HepG2 (cell line): ENCODE measurements around the gene AFF1. TPM values are rescaled to one million over a fixed set of nuclear protein-coding genes. Genes with fewer than 3 reads are reported as not detected.

ENCODE experiments used
- AKNA ChIP-seq: sonication (generic); formaldehyde crosslinking; IDR thresholded peaks from 2 replicates; pipeline ENCODE4 v1.4.0; 2020; ENCODE audit warnings: missing genetic modification reagents, borderline replicate concordance
- GATA4 ChIP-seq: sonication (generic); IDR thresholded peaks from 2 replicates; pipeline ENCODE4 v1.6.1; 2016; ENCODE audit warnings: antibody characterized with exemption, low read depth, borderline replicate concordance
- HOXD1 ChIP-seq: sonication (generic); formaldehyde crosslinking; IDR thresholded peaks from 2 replicates; pipeline ENCODE4 v1.5.0; 2020; ENCODE audit warnings: missing genetic modification reagents
- IRF9 ChIP-seq: sonication (generic); formaldehyde crosslinking; IDR thresholded peaks from 2 replicates; pipeline ENCODE4 v1.8.0; 2022; ENCODE audit warnings: missing genetic modification reagents, mild to moderate bottlenecking, borderline replicate concordance
- MTF1 ChIP-seq: sonication (generic); formaldehyde crosslinking; IDR thresholded peaks from 2 replicates; pipeline ENCODE4 v1.5.0; 2020; ENCODE audit warnings: missing genetic modification reagents
- TCF12 ChIP-seq, 2 experiments: fragments of 450-650 bp in 1 of 2; sonication (generic) in 1 of 2; formaldehyde crosslinking in 1 of 2; IDR thresholded peaks; 2 replicates each; pipeline versions ENCODE4 v1.6.1 to v1.8.0; 2017 to 2022; ENCODE audit warnings: antibody characterized with exemption in 1 of 2, mild to moderate bottlenecking in 1 of 2, missing genetic modification reagents in 1 of 2, moderate library complexity in 1 of 2
- ZFP91 ChIP-seq: sonication (generic); formaldehyde crosslinking; IDR thresholded peaks from 2 replicates; pipeline ENCODE4 v1.9.0; 2022; ENCODE audit warnings: missing genetic modification reagents, mild to moderate bottlenecking, borderline replicate concordance
- ZHX2 ChIP-seq, 2 experiments: sonication (generic) in 1 of 2; formaldehyde crosslinking in 1 of 2; IDR thresholded peaks; 2 replicates each; pipeline versions ENCODE4 v1.6.1 to v1.9.0; 2014 to 2022; ENCODE audit warnings: antibody characterized with exemption in 1 of 2, borderline replicate concordance in 1 of 2, inconsistent platforms in 1 of 2, low read depth in 1 of 2, missing genetic modification reagents in 1 of 2
- ZNF33B ChIP-seq: sonication (generic); formaldehyde crosslinking; IDR thresholded peaks from 2 replicates; pipeline ENCODE4 v1.5.1; 2020; ENCODE audit warnings: mild to moderate bottlenecking, missing genetic modification reagents
- ZNF784 ChIP-seq: sonication (generic); formaldehyde crosslinking; IDR thresholded peaks from 2 replicates; pipeline ENCODE4 v1.5.1; 2020; ENCODE audit warnings: missing genetic modification reagents, mild to moderate bottlenecking, borderline replicate concordance
- ZSCAN21 ChIP-seq: sonication (generic); formaldehyde crosslinking; IDR thresholded peaks from 2 replicates; pipeline ENCODE4 v1.8.0; 2022; ENCODE audit warnings: mild to moderate bottlenecking, missing genetic modification reagents, moderate library complexity, borderline replicate concordance
- polyA plus RNA-seq, 8 experiments: library from polyadenylated mRNA; depleted of rRNA in 3 of 8; stranded (reverse) in 7 of 8; unstranded in 1 of 8; fragments of >200 nt; fragmentation: Illumina TruSeq in 4 of 8; extraction: Trizol in 4 of 8; gene quantifications; 2 replicates each; pipeline versions ENCODE4 v1.2.1 to v1.2.3, GENCODE V29; 2011 to 2016; ENCODE audit warnings: low read depth in 4 of 8, missing spikeins in 1 of 8, mixed read lengths in 1 of 8; ENCODE audit not compliant: insufficient read depth in 1 of 8
- total RNA-seq, 5 experiments: library from RNA; depleted of rRNA; stranded (reverse); fragments of >200 nt; fragmentation: Illumina TruSeq; extraction: Trizol; gene quantifications; 2 replicates each; pipeline ENCODE4 v1.2.3, GENCODE V29; 2016; ENCODE audit warnings: low read depth in 1 of 5

The AFF1 gene
- total and polyA plus RNA-seq, 2 of the 13 experiments (the other 11 are each of a cell fraction or from before 2014, with no cell fraction given), result 15.5 to 15.9 TPM

- peak; percentile 69; the same call in 1 of the 2 replicates for TF ChIP-seq ZHX2 (IDR thresholded peaks at IDR 0.05; ENCODE audit: low read depth)
- no peak for TF ChIP-seq ZHX2 (CRISPR knock-in tag; IDR thresholded peaks at IDR 0.05; ENCODE audit: borderline replicate concordance)
- TF ChIP-seq TCF12 (IDR thresholded peaks at IDR 0.05), result no peak
- peak; percentile 34; the same call in 1 of the 2 replicates for TF ChIP-seq TCF12 (CRISPR knock-in tag; IDR thresholded peaks at IDR 0.05)
- TF ChIP-seq GATA4, result peak; percentile 56; the same call in 1 of the 2 replicates
- TF ChIP-seq HOXD1 (CRISPR knock-in tag), result peak; percentile 59; the same call in 1 of the 2 replicates
- peak; percentile 46; the same call in 1 of the 2 replicates for TF ChIP-seq ZFP91
- TF ChIP-seq ZNF784 (CRISPR knock-in tag), result no peak
- no peak for TF ChIP-seq AKNA (CRISPR knock-in tag)
- TF ChIP-seq MTF1 (CRISPR knock-in tag), result no peak
- no peak for TF ChIP-seq ZNF33B (CRISPR knock-in tag)
- TF ChIP-seq ZSCAN21, result no peak
- no peak for TF ChIP-seq IRF9 (CRISPR knock-in tag)
These were observed 38.2 kb downstream of the AFF1 start (continued) for GRCh38 chr4:86972997-86973396.
